NCI-H2196 (cell line): Measurements from ENCODE around the gene CHL1.

Experiments used
- DNase-seq: peaks from one replicate; lab custom pipeline; 2025; ENCODE audit not compliant: unreplicated experiment; lab: John Stamatoyannopoulos, UW

The CHL1 gene

GRCh38 chr3:396293-396692 is 199.7 kb downstream of the CHL1 start:
- no peak for DNase-seq

- no peak for DNase-seq
Observed at GRCh38 chr3:399647-400046, 203.1 kb downstream of the CHL1 start.

GRCh38 chr3:403826-404225 is 207.3 kb downstream of the CHL1 start:
- no peak for DNase-seq

DNA sequence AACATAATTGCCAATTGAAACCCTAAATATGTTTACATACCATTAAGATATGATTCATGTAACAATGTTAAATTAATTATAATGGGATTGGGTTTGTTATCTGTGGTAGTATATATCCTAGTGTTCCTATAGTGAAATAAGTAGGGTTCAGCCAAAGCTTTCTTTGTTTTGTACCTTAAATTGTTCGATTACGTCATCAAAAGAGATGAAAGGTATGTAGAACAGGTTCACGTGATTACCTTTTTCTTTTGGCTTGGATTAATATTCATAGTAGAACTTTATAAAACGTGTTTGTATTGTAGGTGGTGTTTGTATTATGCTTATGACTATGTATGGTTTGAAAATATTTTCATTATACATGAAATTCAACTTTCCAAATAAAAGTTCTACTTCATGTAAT is 212.4 kb downstream of the CHL1 start:
- no peak for DNase-seq

- DNase-seq = no peak
Observed at GRCh38 chr3:411226-411625, 214.7 kb downstream of the CHL1 start.

GRCh38 chr3:414063-414462 is 217.5 kb downstream of the CHL1 start:
- no peak for DNase-seq

- no peak for DNase-seq
Observed at GRCh38 chr3:418239-418929, 221.8 kb downstream of the CHL1 start.

GRCh38 chr3:420584-420983 is 224.0 kb downstream of the CHL1 start:
- no peak for DNase-seq

DNA sequence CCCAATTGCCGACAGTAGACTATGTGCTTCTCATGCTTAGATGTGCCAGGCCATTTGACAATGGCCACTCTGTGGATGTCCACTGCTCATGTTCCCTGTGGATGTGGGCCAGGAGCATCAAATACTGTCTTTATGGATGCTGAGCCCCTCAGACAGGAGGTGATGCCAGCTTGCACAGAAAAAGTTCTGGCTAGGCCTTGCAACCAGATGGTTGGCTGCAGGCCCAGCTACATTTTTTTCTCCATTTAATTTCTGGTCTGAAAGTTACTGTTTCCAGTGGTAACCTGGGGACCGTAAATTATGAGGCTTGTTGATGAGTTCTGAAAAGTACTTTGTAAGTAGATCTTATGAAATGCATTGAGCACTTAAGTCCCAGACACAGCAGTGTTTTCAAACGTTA is 228.5 kb downstream of the CHL1 start:
- DNase-seq = no peak

DNA sequence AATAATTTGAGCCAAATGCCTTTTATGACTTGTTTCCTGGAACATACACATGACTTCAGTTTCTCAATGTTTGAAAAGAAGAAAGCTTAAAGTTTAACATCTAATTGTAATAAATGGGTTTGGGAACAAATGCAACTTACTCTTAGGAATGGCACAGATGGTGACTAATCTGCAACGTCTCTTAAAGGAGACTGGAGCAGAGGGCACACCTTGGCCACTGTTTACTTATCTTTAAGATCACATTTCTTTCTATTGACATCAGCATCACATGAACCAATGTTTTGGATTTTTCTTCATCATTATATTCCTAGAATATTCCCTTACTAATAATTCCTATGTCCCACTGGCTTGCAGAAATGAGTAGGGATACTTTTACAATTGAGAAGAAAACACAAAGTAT is 229.5 kb downstream of the CHL1 start:
- DNase-seq = no peak

- no peak for DNase-seq
Observed at GRCh38 chr3:427128-427527, 230.6 kb downstream of the CHL1 start.

GRCh38 chr3:430186-430585 is 233.6 kb downstream of the CHL1 start:
- DNase-seq = no peak

- no peak for DNase-seq
Observed at GRCh38 chr3:435161-435560, 238.6 kb downstream of the CHL1 start.

GRCh38 chr3:436053-436452 is 239.5 kb downstream of the CHL1 start:
- DNase-seq = no peak

GRCh38 chr3:440826-441225 is 244.3 kb downstream of the CHL1 start:
- DNase-seq = no peak

DNA sequence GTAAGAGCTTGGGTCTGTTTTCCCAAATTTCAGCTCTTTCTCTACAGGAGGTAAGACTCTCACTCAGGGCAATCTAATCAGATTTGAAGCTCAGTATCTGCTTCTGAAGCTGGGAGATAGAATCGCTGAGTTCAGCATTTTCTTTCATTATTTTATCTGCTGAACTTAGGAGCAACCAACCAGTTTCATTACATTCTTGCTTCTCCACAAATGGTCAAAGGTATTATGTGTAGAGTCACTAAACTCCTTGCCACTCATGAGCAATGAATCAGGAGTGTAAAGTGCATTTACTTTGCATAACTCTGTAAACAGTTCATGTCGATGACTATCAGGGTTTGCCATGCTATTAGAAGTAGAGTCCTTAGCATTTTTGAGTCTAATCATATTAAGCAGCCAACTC is 249.4 kb downstream of the CHL1 start:
- DNase-seq = no peak

DNA sequence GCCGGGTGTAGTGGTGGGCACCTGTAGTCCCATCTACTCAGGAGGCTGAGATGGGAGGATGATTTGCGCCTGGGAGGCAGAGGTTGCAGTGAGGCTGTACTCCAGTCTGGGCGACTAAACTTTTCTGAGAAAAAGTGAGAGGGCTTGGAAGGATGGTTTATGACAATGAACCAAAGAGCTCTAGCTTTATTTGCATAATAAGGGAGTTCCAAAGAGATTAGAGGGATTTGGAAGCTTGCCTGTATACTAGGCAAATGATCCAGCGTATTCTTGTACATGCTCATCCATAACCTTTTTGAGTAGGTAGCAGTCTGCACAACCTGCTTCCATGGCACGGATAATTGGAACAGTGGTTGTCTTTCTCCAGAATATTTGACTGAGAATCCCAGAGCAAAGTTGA is 251.1 kb downstream of the CHL1 start:
- DNase-seq = no peak

DNA sequence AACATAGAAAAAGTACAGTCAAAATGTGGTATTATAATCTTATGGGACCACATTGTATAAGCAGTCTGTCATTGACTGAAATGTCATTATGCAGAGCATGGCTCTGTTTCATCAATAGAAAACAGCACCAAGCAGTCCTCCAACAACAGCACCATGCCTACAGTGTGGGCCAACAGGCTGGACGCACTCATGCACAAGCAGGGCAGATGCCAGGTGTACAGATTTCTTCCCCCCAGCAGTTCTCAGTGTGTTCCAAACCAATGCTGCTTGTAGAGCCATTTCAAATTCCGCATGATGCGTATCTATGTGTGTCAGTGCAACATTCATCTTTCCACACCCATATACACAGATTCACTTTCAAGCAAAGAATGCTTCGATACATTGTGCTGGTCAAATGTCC is 253.1 kb downstream of the CHL1 start:
- DNase-seq = no peak

DNA sequence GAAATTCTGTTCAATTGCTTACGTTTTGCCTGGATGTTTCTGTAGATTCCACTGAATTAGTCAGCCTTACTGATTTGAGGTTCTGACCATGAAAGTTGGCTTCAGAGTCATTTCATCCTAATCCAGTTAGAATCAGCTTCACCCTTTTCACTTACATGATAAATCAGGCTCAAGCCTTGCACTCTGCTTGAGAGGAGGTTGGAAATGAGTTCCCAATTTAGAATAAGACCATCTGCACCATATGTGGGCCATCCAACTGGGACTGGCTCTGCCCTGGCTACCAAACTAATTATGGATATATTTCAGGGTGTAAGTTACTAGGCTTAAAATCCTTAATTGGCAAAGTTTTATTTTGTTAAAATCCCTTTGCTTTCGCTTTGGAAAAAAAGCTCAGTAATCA is 255.7 kb downstream of the CHL1 start:
- DNase-seq = no peak

DNA sequence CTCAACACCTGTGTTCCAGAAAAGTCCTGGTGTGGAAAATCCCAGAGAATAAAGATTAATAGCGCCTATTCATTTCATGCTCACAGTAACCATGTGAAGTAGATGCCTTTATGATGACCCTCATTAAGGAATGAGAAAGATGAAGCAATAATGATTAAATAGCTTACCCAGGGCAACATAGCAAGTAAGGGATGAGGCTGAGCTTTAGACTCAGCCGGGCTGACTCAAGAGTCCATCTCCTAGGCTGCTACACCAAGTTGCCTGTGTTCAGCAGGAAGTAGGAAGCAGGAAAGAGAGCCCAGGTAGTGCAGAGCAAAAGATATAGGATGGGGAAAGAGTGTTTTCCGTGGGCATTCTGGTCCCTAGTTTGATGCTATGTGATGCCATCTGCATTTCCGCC is 256.5 kb downstream of the CHL1 start:
- no peak for DNase-seq

- no peak for DNase-seq
Observed at GRCh38 chr3:454986-455385, 258.4 kb downstream of the CHL1 start.

DNA sequence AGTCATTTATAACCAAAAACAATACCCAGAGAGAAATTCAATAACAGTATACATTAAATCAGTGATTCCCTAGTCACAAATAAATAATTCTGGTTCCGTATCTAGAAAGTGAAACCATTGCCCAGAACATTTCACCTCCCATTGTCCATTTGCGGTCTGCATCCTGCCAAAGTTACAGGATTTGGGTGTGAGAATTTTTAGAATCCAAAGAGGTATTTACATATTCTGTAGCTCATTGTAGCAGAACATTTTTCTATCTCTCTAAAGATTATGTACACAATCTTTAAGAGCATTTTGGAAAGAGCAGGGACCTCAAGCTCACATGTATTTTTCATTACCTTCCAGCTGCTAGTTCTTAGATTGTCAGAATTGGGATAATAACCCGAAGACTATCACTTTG is 261.6 kb downstream of the CHL1 start:
- no peak for DNase-seq

DNA sequence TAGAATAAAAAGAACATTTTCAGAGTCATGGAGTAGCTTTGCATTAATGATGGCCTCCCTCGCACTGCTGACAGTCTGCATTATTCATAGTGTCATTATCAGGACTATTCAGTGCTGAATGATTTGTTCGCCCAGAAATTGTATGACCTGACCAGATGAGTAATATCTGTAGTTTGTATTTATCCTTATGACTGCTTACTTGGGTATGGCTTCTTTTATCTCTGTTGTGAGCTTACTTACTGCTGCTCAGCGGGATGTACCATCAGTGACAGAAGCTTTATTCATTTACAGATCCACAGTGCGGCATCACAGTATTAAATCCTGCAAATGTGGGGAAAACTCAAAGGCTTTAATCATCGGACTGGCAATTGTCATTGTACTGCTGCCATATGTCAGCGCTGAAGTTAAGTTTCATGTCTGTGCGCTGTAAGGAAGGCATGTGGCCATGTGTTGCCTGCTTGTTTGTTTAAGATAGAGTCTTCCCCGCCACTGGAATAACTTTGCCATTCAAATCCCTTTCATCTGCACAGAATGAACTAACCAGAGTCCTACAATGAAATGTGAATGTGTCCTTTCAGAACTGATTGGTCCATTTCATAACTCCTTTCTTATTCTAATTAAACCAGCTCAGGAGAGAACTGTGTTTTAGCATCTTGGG is 262.2 kb downstream of the CHL1 start:
- DNase-seq = no peak
